ENCODE data around the gene OSBPL2. TPM values are rescaled to one million over a fixed set of nuclear protein-coding genes. Genes with fewer than 3 reads are reported as not detected.

OSBPL2 gene
- total RNA-seq, 1 donor from 2014 or later, result 56.7 TPM

DNA sequence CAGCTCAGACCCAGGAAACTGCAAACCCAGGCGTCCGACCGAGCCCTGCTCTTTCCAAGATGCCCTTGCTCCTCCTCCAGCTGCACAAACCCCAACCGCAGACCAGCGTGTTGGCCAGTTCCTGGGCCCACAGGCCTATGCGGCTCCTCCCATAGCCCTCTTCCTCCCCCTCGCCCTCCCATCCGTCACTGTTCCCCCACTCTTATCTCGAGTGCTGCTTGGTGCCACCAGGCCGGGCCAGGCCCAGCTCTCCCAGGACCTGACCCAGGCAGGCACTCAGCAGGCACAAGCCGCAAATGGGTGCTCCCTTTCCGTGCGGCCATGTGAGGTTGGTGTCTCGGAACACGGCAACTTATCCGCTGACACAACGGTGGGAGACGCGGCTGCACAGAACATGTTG, 93.0 kb downstream of the OSBPL2 start:
- Mint-ChIP-seq H3K27me3 (no peaks in the 10 kb centered on the region), H3K27ac (no peak overlapping the region), H3K4me3 (ENCODE audit: low read depth) (no peak overlapping the region), H3K9me3 (ENCODE audit: low read depth) (no peaks in the 10 kb centered on the region), H3K4me1 (ENCODE audit: low read depth) (no peaks in the 10 kb centered on the region), H3K36me3 (ENCODE audit: insufficient read depth) (peaks cover 9% of the 10 kb centered on the region)
- no peak for DNase-seq (ENCODE audit: low spot score, unreplicated experiment)
- TF ChIP-seq, protein P1, sequence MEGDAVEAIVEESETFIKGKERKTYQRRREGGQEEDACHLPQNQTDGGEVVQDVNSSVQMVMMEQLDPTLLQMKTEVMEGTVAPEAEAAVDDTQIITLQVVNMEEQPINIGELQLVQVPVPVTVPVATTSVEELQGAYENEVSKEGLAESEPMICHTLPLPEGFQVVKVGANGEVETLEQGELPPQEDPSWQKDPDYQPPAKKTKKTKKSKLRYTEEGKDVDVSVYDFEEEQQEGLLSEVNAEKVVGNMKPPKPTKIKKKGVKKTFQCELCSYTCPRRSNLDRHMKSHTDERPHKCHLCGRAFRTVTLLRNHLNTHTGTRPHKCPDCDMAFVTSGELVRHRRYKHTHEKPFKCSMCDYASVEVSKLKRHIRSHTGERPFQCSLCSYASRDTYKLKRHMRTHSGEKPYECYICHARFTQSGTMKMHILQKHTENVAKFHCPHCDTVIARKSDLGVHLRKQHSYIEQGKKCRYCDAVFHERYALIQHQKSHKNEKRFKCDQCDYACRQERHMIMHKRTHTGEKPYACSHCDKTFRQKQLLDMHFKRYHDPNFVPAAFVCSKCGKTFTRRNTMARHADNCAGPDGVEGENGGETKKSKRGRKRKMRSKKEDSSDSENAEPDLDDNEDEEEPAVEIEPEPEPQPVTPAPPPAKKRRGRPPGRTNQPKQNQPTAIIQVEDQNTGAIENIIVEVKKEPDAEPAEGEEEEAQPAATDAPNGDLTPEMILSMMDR (IDR thresholded peaks at IDR 0.05; ENCODE audit: unreplicated experiment), result no peak

- TF ChIP-seq, protein P1 (IDR thresholded peaks at IDR 0.05; ENCODE audit: unreplicated experiment), result no peak
- Mint-ChIP-seq H3K4me1 (ENCODE audit: low read depth) (no peaks in the 10 kb centered on the region), H3K36me3 (ENCODE audit: insufficient read depth) (peaks cover 7% of the 10 kb centered on the region), H3K27me3 (no peaks in the 10 kb centered on the region), H3K4me3 (ENCODE audit: low read depth) (no peak overlapping the region), H3K9me3 (ENCODE audit: low read depth) (no peaks in the 10 kb centered on the region), H3K27ac (no peak overlapping the region)
- no peak for DNase-seq (ENCODE audit: low spot score, unreplicated experiment)
These were observed 94.1 kb downstream of the OSBPL2 start for GRCh38 chr20:62332421-62332820.

- Mint-ChIP-seq H3K4me1 (ENCODE audit: low read depth) (no peaks in the 10 kb centered on the region), H3K36me3 (ENCODE audit: insufficient read depth) (peaks cover 8% of the 10 kb centered on the region), H3K27me3 (no peaks in the 10 kb centered on the region), H3K4me3 (ENCODE audit: low read depth) (no peak overlapping the region), H3K9me3 (ENCODE audit: low read depth) (no peaks in the 10 kb centered on the region), H3K27ac (no peak overlapping the region)
- TF ChIP-seq, protein P1 (IDR thresholded peaks at IDR 0.05; ENCODE audit: unreplicated experiment), result no peak
- DNase-seq (ENCODE audit: low spot score, unreplicated experiment), result no peak
These were observed 94.9 kb downstream of the OSBPL2 start for GRCh38 chr20:62332989-62333819.

- no peak overlapping the region for H3K27ac Mint-ChIP-seq
These were observed 95.7 kb downstream of the OSBPL2 start for GRCh38 chr20:62333820-62334595.

DNA sequence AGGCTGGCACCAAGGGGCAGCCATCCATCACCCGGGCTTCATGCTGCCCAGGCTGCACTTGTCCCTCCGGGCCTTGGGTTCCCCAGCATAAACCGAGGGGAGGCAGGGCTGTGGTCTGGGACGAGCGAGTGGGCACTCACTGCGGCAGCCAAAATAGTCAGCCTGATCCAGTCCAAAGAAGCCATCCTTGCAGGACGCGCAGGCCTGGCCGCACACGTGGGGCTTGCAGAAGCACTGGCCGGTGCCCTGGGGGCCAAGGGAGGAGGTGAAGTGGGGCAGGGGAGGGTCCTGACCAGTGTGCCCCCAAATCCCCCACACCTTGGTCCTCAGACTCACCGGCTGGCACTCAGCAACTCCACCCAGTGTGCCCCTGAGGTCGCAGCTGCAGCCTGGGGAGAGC, 96.6 kb downstream of the OSBPL2 start:
- peaks cover 12% of the 10 kb centered on the region for H3K36me3 Mint-ChIP-seq (ENCODE audit: insufficient read depth)
- H3K27me3 Mint-ChIP-seq, result no peaks in the 10 kb centered on the region
- no peak overlapping the region for H3K4me3 Mint-ChIP-seq (ENCODE audit: low read depth)
- TF ChIP-seq, protein P1 (IDR thresholded peaks at IDR 0.05; ENCODE audit: unreplicated experiment), result no peak
- DNase-seq (ENCODE audit: low spot score, unreplicated experiment), result no peak
- H3K27ac Mint-ChIP-seq, result no peak overlapping the region
- H3K9me3 Mint-ChIP-seq (ENCODE audit: low read depth), result no peaks in the 10 kb centered on the region
- no peaks in the 10 kb centered on the region for H3K4me1 Mint-ChIP-seq (ENCODE audit: low read depth)

More at GRCh38 chr20:62333820-62334595, 95.7 kb downstream of the OSBPL2 start:
- no peak overlapping the region for H3K4me3 Mint-ChIP-seq (ENCODE audit: low read depth)
- H3K27me3 Mint-ChIP-seq, result no peaks in the 10 kb centered on the region
- no peaks in the 10 kb centered on the region for H3K4me1 Mint-ChIP-seq (ENCODE audit: low read depth)
- H3K36me3 Mint-ChIP-seq (ENCODE audit: insufficient read depth), result peaks cover 7% of the 10 kb centered on the region
- DNase-seq (ENCODE audit: low spot score, unreplicated experiment), result no peak
- TF ChIP-seq, protein P1 (IDR thresholded peaks at IDR 0.05; ENCODE audit: unreplicated experiment), result no peak
- no peaks in the 10 kb centered on the region for H3K9me3 Mint-ChIP-seq (ENCODE audit: low read depth)
